BLaER1 treated with 17β-estradiol and CSF1 and Interleukin-3, amounts not matched to agents 10 nM and 100 nM (cell line): ENCODE measurements around the gene ARHGEF1.

Source experiments
- H3K27ac ChIP-seq, 11 experiments: shearing (Covaris generic); formaldehyde crosslinking; 2 replicates each; pipeline ENCODE4 v1.8.1; 2022
- H3K27me3 ChIP-seq, 11 experiments: shearing (Covaris generic); formaldehyde crosslinking; 2 replicates each; pipeline ENCODE4 v1.8.1; 2022
- H3K36me3 ChIP-seq, 11 experiments: shearing (Covaris generic); formaldehyde crosslinking; 2 replicates each; pipeline ENCODE4 v1.8.1; 2022
- H3K4me1 ChIP-seq, 10 experiments: shearing (Covaris generic); formaldehyde crosslinking; 2 replicates each; pipeline ENCODE4 v1.8.1; 2022
- H3K4me2 ChIP-seq, 11 experiments: shearing (Covaris generic); formaldehyde crosslinking; 2 replicates each; pipeline ENCODE4 v1.8.1; 2022
- H3K4me3 ChIP-seq, 10 experiments: shearing (Covaris generic); formaldehyde crosslinking; 2 replicates each; pipeline ENCODE4 v1.8.1; 2022
- H3K9ac ChIP-seq, 11 experiments: shearing (Covaris generic); formaldehyde crosslinking; 2 replicates each; pipeline ENCODE4 v1.8.1; 2022
- H3K9me3 ChIP-seq, 11 experiments: shearing (Covaris generic); formaldehyde crosslinking; replicated peaks in 1 of 11; 2 replicates each; pipeline ENCODE4 v1.8.1; 2022
- H4K20me1 ChIP-seq, 11 experiments: shearing (Covaris generic); formaldehyde crosslinking; 2 replicates each; pipeline ENCODE4 v1.8.1; 2022
- Cebpa-rat ChIP-seq, 11 experiments: shearing (Covaris generic); IDR thresholded peaks; 2 replicates each; pipeline ENCODE4 v1.8.1; 2022

The ARHGEF1 gene

DNA sequence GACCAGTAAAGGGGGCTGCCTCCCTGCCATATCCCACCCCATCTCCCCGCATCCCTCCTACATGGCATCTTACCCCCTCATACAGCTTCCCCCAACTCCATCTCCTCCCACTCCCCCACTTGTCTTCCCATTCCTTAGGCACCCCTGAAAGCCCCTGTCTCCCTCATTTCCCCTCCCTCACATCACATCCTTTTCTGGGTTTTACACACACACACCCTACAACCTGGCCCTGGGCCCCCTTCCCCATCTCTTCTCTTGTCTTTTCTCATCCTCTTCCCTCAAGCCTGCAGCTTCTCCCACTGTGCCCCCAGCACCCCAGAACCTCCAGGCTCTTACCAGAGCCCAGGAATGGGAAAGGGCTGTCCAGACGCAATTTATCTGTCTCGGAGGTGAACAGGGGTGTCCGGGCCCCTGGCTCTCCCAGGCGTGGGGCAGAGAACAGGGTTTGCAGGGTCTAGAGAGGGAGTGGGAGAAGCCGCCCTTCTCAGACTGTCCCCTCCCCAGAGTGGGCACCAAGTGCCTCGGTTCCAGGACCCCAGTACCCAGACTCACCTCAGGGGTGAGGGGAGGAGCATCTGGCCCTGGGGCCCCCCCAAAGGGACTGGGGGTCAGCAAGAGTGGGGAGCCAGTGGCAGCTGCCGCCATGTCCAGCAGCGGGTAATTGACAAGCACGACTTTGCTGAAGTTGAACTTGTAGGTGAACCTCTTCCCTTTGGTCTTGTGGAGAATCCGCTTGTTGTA lies 25.9 kb downstream of the ARHGEF1 start:
- Histone ChIP-seq H3K36me3 (peaks cover 36 to 50% (median 42%) of the 10 kb centered on the region in 11 experiments), H3K9ac (no peak overlapping the region), H3K4me3 (no peak overlapping the region), H3K27me3 (peaks cover 35 to 45% (median 40%) of the 10 kb centered on the region in 11 experiments), H4K20me1 (peaks cover 51 to 97% (median 85%) of the 10 kb centered on the region in 11 experiments), H3K27ac (no peak overlapping the region), H3K4me1 (peaks cover 0 to 18% (median 15%) of the 10 kb centered on the region in 10 experiments; a peak in 16 of 20 replicates), H3K9me3 (no peaks in the 10 kb centered on the region), H3K4me2 (no peak overlapping the region)
- TF ChIP-seq Cebpa-rat (IDR thresholded peaks at IDR 0.05): no peak

DNA sequence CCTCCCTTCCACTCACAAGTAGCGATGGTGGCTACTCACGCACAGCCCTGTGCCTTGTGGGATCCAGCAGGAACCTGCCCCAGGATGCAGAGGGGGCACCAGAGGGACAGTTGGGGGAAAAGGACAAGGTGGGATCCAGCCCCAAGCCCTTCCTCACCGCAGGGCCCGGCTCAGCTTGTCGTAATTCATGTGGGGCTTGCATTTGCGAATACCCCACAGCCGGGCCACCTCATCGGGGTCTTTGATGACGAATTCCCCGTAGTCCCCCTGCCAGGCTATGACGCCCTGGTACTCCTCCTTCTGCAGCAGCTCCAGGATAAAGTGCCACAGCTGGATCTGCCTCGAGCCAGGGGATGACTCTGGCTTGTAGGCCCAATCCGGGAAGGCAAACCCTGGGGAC lies 26.7 kb downstream of the ARHGEF1 start:
- TF ChIP-seq Cebpa-rat (IDR thresholded peaks at IDR 0.05): no peak
- H3K4me2 ChIP-seq: no peak overlapping the region
- no peaks in the 10 kb centered on the region for H3K9me3 ChIP-seq
- peaks cover 43 to 53% (median 48%) of the 10 kb centered on the region in 11 experiments for H3K27me3 ChIP-seq
- H3K4me1 ChIP-seq: peaks cover 0 to 18% (median 15%) of the 10 kb centered on the region in 10 experiments; a peak in 16 of 20 replicates
- no peak overlapping the region for H3K9ac ChIP-seq
- no peak overlapping the region for H3K4me3 ChIP-seq
- peaks cover 27 to 42% (median 34%) of the 10 kb centered on the region in 11 experiments for H3K36me3 ChIP-seq
- peaks cover 54 to 95% (median 83%) of the 10 kb centered on the region in 11 experiments for H4K20me1 ChIP-seq
- no peak overlapping the region for H3K27ac ChIP-seq

DNA sequence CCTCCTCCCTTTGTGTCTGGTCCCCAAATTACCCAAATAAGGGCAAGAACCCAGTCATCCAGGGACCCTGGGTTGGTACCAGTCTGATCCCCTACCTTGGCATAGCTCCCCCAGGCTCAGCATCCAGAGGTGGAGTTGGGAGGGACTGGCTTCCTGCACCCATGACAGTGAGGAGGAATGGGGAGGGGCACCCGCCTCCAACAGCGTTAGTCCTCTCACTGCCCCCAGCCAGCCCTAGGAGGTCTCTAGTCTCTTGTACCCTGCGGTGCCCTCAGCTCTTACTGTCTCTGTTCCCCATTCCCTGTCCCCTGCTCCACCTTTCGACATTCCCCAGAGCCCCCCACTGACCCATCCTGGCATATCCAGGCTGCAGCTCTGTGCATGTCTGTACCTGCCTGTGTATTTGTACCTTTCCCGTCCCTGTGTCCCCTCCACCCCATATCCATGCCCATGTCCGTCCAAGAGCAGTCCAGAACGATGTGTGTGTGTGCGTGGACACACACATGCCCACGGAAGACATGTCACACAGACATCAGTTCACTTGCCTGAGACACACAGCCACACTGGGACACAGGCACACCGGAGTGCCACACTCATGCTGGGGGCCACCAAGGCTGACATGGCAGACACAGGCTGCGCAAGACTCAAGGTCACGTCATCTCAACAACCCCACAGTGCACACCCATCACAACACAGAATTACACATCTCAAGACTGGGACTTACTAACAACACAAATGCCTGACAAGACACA lies 27.4 kb downstream of the ARHGEF1 start:
- Histone ChIP-seq H3K27me3 (peaks cover 50 to 60% (median 55%) of the 10 kb centered on the region in 11 experiments), H3K9me3 (no peaks in the 10 kb centered on the region), H3K27ac (no peak overlapping the region), H3K9ac (no peak overlapping the region), H3K36me3 (peaks cover 20 to 35% (median 27%) of the 10 kb centered on the region in 11 experiments), H3K4me1 (peaks cover 4 to 22% (median 19%) of the 10 kb centered on the region in 10 experiments), H4K20me1 (peaks cover 58 to 91% (median 76%) of the 10 kb centered on the region in 11 experiments; a peak in 21 of 22 replicates), H3K4me3 (no peak overlapping the region), H3K4me2 (no peak overlapping the region)
- TF ChIP-seq Cebpa-rat (IDR thresholded peaks at IDR 0.05): no peak

DNA sequence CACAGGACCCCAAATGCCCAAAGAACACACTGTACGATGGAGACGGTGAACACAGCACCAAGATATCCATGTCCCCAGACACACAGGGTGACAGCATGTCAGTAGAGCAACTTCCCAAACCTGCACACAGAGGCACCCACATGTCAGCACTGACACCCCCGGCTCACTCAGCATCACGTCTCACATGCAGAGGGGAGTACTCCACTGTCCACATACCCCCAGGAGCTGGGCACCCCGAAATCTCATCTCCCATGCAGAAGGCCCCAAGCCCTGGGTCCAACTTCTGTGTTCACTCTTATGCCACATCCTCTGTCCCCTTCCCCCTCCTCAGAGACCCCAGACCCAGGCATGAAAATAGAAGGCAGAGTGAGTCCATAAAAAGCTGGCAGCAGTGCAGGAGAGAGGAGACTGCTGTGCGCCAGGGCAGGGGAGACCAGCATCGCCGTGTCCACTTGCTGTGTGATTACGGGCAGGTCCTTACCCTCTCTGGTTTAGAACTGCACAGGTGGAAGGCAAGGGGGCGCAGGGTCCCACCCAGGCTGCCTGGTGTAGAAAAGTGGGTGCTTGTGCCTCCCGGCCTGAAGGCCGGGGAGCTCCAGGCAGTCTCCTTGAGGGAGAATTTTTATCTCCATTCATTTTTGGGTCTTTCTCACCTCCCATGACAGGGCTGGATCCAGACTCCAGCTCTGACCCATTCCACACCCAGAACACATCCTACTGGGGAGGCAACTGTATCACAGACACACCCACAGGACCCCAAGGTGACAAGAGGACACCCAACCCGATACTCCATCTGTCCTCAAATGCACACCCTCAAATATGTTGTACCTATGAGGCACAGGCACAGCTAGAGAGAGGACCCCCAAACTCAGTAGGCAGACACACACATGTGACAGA lies 28.3 kb downstream of the ARHGEF1 start:
- H3K4me2 ChIP-seq: peak overlapping the region in 8 of 11 experiments; percentile 4 to 64 (median 56); a peak in 15 of 22 replicates
- H3K4me1 ChIP-seq: peaks cover 6 to 24% (median 22%) of the 10 kb centered on the region in 10 experiments
- no peak for TF ChIP-seq Cebpa-rat (IDR thresholded peaks at IDR 0.05)
- peaks cover 58 to 68% (median 63%) of the 10 kb centered on the region in 11 experiments for H3K27me3 ChIP-seq
- H3K9me3 ChIP-seq: no peaks in the 10 kb centered on the region
- H3K4me3 ChIP-seq: no peak overlapping the region
- no peak overlapping the region for H3K9ac ChIP-seq
- peaks cover 52 to 86% (median 69%) of the 10 kb centered on the region in 11 experiments; a peak in 21 of 22 replicates for H4K20me1 ChIP-seq
- H3K27ac ChIP-seq: no peak overlapping the region
- H3K36me3 ChIP-seq: peaks cover 12 to 27% (median 19%) of the 10 kb centered on the region in 11 experiments

DNA sequence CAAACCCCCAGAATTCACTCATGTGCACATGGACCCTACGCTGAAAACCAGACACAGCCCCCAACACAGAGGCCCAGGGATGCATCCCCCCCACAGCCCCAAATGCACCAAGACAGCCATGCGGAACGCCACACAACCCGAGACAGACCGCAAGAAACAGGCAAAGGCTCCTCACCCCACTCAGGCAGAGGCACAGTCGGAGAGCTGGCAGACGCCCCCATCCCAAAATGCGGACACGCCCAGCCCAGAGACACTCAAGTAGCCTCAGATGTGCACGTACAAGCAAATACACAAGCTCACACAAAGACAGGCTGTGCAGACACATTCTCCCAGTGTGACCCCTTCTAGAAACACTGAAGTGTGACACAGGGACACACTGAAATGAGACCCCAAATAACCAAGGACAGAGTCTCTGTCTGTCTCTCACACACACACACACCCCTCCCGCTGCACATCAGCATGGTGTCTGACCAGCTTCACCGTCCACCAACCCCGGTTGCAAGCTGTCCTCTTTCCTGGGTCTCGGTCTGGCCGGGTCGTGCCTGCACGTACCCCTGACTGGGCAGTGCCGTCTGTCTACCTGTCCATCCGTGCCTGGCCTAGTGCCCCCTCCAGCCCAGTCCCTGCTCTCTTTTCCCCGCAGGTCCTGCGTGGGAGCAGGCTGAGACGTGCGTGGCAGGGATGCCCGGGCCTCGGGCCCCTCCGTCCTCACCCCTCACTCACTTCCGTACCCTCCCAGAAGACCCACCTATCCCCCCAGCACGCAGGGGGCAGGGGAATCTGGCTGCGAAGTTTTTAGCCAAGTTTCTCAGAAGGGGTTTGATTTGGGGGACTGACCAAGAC lies 29.1 kb downstream of the ARHGEF1 start:
- peaks cover 67 to 77% (median 72%) of the 10 kb centered on the region in 11 experiments for H3K27me3 ChIP-seq
- no peak overlapping the region for H3K4me3 ChIP-seq
- peak overlapping the region in 8 of 11 experiments; percentile 4 to 64 (median 56); a peak in 15 of 22 replicates for H3K4me2 ChIP-seq
- no peak for TF ChIP-seq Cebpa-rat (IDR thresholded peaks at IDR 0.05)
- H3K9ac ChIP-seq: peak overlapping the region in 2 of 11 experiments; percentile 5 to 24; a peak in 1 of 22 replicates
- H3K36me3 ChIP-seq: peaks cover 3 to 18% (median 10%) of the 10 kb centered on the region in 11 experiments; a peak in 21 of 22 replicates
- H4K20me1 ChIP-seq: peaks cover 43 to 77% (median 60%) of the 10 kb centered on the region in 11 experiments; a peak in 21 of 22 replicates
- H3K27ac ChIP-seq: no peak overlapping the region
- H3K9me3 ChIP-seq: no peaks in the 10 kb centered on the region
- peaks cover 6 to 24% (median 22%) of the 10 kb centered on the region in 10 experiments for H3K4me1 ChIP-seq

DNA sequence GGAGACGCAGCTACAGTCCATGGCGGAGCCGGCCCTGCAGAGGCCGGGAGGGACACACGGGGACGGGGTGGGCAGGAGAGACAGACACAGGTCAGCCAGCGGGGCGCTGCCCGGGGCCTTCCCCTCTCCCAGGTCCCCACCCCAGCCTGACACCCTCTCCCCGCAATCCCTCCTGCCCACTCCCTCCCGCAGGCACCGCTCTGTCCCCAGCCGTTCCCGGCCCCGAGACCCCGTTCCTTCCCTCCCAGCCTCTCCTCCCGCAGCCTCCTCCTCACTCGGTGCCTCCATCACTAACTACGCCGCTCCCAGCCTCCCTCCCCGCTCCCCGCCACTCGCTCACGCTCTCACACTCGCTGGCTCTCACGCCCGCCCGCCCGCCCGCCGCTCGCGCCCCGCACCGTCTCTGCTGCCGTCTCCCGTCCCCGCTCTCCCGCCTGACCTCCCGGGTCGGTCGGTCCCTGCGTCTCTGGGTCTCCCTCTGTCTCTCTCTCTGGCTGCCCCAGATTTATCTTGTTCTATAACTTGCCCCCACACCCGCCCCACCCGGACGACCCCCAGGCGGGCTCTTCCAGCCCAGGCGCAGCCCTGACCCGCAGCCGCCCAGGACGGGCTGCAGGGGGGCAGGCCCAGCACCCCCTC lies 30.0 kb downstream of the ARHGEF1 start:
- Histone ChIP-seq H3K4me2 (0 out of 22 replicates have a peak overlapping the region, but pooled peaks of 1 of the 11 experiments have one; percentile 7), H4K20me1 (peaks cover 38 to 74% (median 59%) of the 10 kb centered on the region in 11 experiments; a peak in 21 of 22 replicates), H3K27ac (no peak overlapping the region), H3K9me3 (no peaks in the 10 kb centered on the region), H3K27me3 (peaks cover 68 to 86% (median 80%) of the 10 kb centered on the region in 11 experiments), H3K9ac (no peak overlapping the region), H3K36me3 (peaks cover 0 to 12% (median 5%) of the 10 kb centered on the region in 11 experiments; a peak in 10 of 22 replicates), H3K4me3 (no peak overlapping the region; a peak in 1 of 20 replicates), H3K4me1 (peaks cover 6 to 24% (median 22%) of the 10 kb centered on the region in 10 experiments)
- no peak for TF ChIP-seq Cebpa-rat (IDR thresholded peaks at IDR 0.05)
